22Rv1 (cell line): ENCODE results near the gene PAPOLA.

Experiments used
- CTCF ChIP-seq: fragments of 450-650 bp; IDR thresholded peaks from 2 replicates; pipeline ENCODE4 v1.5.1; 2017; ENCODE audit warnings: mild to moderate bottlenecking
- ZFX ChIP-seq: fragments of 450-650 bp; IDR thresholded peaks from 2 replicates; pipeline ENCODE4 v1.6.1; 2017; ENCODE audit warnings: antibody characterized with exemption, borderline replicate concordance

GRCh38 chr14:96586056-96586455 is 83.9 kb downstream of the PAPOLA start:
- no peak for TF ChIP-seq CTCF
- no peak for TF ChIP-seq ZFX
